Measurements from ENCODE around the gene SCARB1. TPM values are rescaled to one million over a fixed set of nuclear protein-coding genes. Genes with fewer than 3 reads are reported as not detected.

The SCARB1 gene
- total RNA-seq, 1 experiment from 2014 or later: 31.3 TPM

GRCh38 chr12:124745465-124745890 is 118.2 kb downstream of the SCARB1 start:
- Mint-ChIP-seq H3K27ac (peak overlapping the region; percentile 26 to 87 (median 78); a peak in 5 of 7 replicates), H3K36me3 (ENCODE audit: insufficient read depth in 1 of 3, low read depth in 3 of 3) (no peaks in the 10 kb centered on the region), H3K27me3 (ENCODE audit: low read depth) (no peaks in the 10 kb centered on the region; the same call in none of the 2 replicates), H3K4me3 (peak overlapping the region in 1 of 2 experiments; percentile 49; a peak in 2 of 5 replicates), H3K4me1 (peaks cover 24 to 43% of the 10 kb centered on the region in 2 experiments), H3K9me3 (no peaks in the 10 kb centered on the region; a peak in 1 of 5 replicates)
- Histone ChIP-seq H3K23ac (ENCODE audit: insufficient read length, low read depth, low read length) (no peak overlapping the region), H2BK12ac (ENCODE audit: insufficient read length, low read depth, low read length) (no peak overlapping the region), H2AFZ (ENCODE audit: low read length) (no peak overlapping the region), H3K56ac (ENCODE audit: insufficient read length, low read depth, low read length) (no peak overlapping the region), H3K18ac (ENCODE audit: insufficient read length, low read depth, low read length) (peak overlapping the region; percentile 52), H2BK20ac (ENCODE audit: low read depth, low read length, poor library complexity, severe bottlenecking) (no peak overlapping the region), H2BK120ac (ENCODE audit: low read depth, low read length, poor library complexity, severe bottlenecking) (no peak overlapping the region), H2BK15ac (ENCODE audit: low read depth, low read length) (no peak overlapping the region), H4K91ac (ENCODE audit: insufficient read length, low read depth, low read length) (no peak overlapping the region), H3K23me2 (ENCODE audit: insufficient read length, low read depth, low read length, poor library complexity, severe bottlenecking) (no peaks in the 10 kb centered on the region), H3T11ph (ENCODE audit: low read length) (no peak overlapping the region), H3K9me3 (ENCODE audit: control insufficient read depth, low read depth, low read length) (no peaks in the 10 kb centered on the region), H2AK5ac (ENCODE audit: insufficient read length, low read length) (no peak overlapping the region), H3K79me1 (ENCODE audit: insufficient read depth, low read depth, low read length, poor library complexity, severe bottlenecking) (no peaks in the 10 kb centered on the region), H3K27me3 (ENCODE audit: insufficient read depth, low read length) (no peaks in the 10 kb centered on the region), H4K5ac (ENCODE audit: insufficient read length, low read depth, low read length) (no peak overlapping the region), H3K4ac (ENCODE audit: low read depth, low read length) (no peak overlapping the region), H3K79me2 (ENCODE audit: insufficient read depth, low read length) (no peaks in the 10 kb centered on the region), H4K8ac (replicated peaks; ENCODE audit: insufficient read length, low read depth, low read length) (no peak overlapping the region), H3K4me1 (ENCODE audit: insufficient read depth, low read length) (no peaks in the 10 kb centered on the region; the same call in 1 of the 2 replicates), H3K9ac (ENCODE audit: extremely low read depth, insufficient read length, low read length) (no peak overlapping the region), H3K14ac (ENCODE audit: insufficient read depth, low read length) (peak overlapping the region; percentile 51; the same call in 1 of the 2 replicates), H4K20me1 (ENCODE audit: control insufficient read depth, insufficient read depth, insufficient read length) (no peaks in the 10 kb centered on the region), H3K27ac (ENCODE audit: insufficient read length, low read depth, low read length) (no peak overlapping the region), H2BK5ac (ENCODE audit: insufficient read length, low read length) (no peak overlapping the region), H3K4me2 (ENCODE audit: insufficient read depth, insufficient read length, low read length) (no peak overlapping the region)
- no peak for DNase-seq
- TF ChIP-seq, protein P1, sequence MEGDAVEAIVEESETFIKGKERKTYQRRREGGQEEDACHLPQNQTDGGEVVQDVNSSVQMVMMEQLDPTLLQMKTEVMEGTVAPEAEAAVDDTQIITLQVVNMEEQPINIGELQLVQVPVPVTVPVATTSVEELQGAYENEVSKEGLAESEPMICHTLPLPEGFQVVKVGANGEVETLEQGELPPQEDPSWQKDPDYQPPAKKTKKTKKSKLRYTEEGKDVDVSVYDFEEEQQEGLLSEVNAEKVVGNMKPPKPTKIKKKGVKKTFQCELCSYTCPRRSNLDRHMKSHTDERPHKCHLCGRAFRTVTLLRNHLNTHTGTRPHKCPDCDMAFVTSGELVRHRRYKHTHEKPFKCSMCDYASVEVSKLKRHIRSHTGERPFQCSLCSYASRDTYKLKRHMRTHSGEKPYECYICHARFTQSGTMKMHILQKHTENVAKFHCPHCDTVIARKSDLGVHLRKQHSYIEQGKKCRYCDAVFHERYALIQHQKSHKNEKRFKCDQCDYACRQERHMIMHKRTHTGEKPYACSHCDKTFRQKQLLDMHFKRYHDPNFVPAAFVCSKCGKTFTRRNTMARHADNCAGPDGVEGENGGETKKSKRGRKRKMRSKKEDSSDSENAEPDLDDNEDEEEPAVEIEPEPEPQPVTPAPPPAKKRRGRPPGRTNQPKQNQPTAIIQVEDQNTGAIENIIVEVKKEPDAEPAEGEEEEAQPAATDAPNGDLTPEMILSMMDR (conservative IDR thresholded peaks at IDR 0.05): no peak
- WGBS (ENCODE audit: extremely low coverage, insufficient read length, low lambda C conversion rate): no CpG with 5 or more reads among the region's 5 CpGs
